Liver (tissue), 9 donors: ENCODE data around the gene WNT10A. TPM values are rescaled to one million over a fixed set of nuclear protein-coding genes. Genes with fewer than 3 reads are reported as not detected.

Experiments
- DNase-seq: peaks from one replicate; pipeline ENCODE4 v3.0.0-alpha.2; 2017; ENCODE audit warnings: low spot score
- H3K27ac ChIP-seq, 2 donors: one replicate each; pipeline ENCODE4 v1.7.0; 2013; ENCODE audit warnings: inconsistent platforms in 2 of 2, low read length in 2 of 2, control low read depth in 1 of 2, low read depth in 1 of 2, mild to moderate bottlenecking in 1 of 2
- H3K27me3 ChIP-seq, 4 donors: one replicate each; pipeline versions ENCODE4 v1.6.1 to v1.7.0; 2013; ENCODE audit warnings: low read length in 3 of 4, inconsistent platforms in 1 of 4, mild to moderate bottlenecking in 1 of 4, moderate library complexity in 1 of 4; ENCODE audit not compliant: control insufficient read depth in 4 of 4, insufficient read depth in 4 of 4
- H3K36me3 ChIP-seq, 4 donors: one replicate each; pipeline versions ENCODE4 v1.6.1 to v1.7.0; 2013; ENCODE audit warnings: low read length in 3 of 4, mild to moderate bottlenecking in 3 of 4, low read depth in 1 of 4, moderate library complexity in 1 of 4; ENCODE audit not compliant: control insufficient read depth in 4 of 4, insufficient read depth in 3 of 4
- H3K4me1 ChIP-seq, 4 donors: one replicate each; pipeline versions ENCODE4 v1.6.1 to v1.7.0; 2013; ENCODE audit warnings: low read length in 3 of 4, mild to moderate bottlenecking in 3 of 4, moderate library complexity in 1 of 4; ENCODE audit not compliant: control insufficient read depth in 4 of 4, insufficient read depth in 4 of 4
- H3K4me3 ChIP-seq, 3 donors: one replicate each; pipeline versions ENCODE4 v1.6.1 to v1.7.0; 2013; ENCODE audit warnings: low read length in 3 of 3, control low read depth in 1 of 3, low read depth in 1 of 3, mild to moderate bottlenecking in 1 of 3
- H3K9ac ChIP-seq, 2 donors: one replicate each; pipeline ENCODE4 v1.7.0; 2013; ENCODE audit warnings: low read length in 2 of 2, mild to moderate bottlenecking in 2 of 2, moderate library complexity in 2 of 2, control low read depth in 1 of 2, low read depth in 1 of 2
- H3K9me3 ChIP-seq, 4 donors: one replicate each; pipeline versions ENCODE4 v1.6.1 to v1.7.0; 2013; ENCODE audit warnings: low read length in 3 of 4; ENCODE audit not compliant: control insufficient read depth in 4 of 4
- CTCF ChIP-seq: fragments of 150-350 bp; IDR thresholded peaks from 2 replicates; pipeline ENCODE4 v1.5.1; 2017; ENCODE audit warnings: improper control_type of control experiment, low read depth, low read length; ENCODE audit not compliant: missing input control
- EGR1 ChIP-seq, 2 donors: IDR thresholded peaks; 2 replicates each; pipeline ENCODE4 v1.6.1; 2016 to 2018; ENCODE audit warnings: antibody characterized with exemption in 2 of 2, low read depth in 2 of 2
- FOXA1 ChIP-seq: IDR thresholded peaks from 2 replicates; pipeline ENCODE4 v1.6.1; 2016; ENCODE audit warnings: antibody characterized with exemption
- FOXA2 ChIP-seq: IDR thresholded peaks from 2 replicates; pipeline ENCODE4 v1.6.1; 2016; ENCODE audit warnings: antibody characterized with exemption
- GABPA ChIP-seq, 2 donors: IDR thresholded peaks in 1 of 2; conservative IDR thresholded peaks in 1 of 2; 2 replicates each; pipeline ENCODE4 v1.6.1; 2016; ENCODE audit warnings: antibody characterized with exemption in 2 of 2, mild to moderate bottlenecking in 1 of 2, moderate library complexity in 1 of 2
- HNF4A ChIP-seq, 2 donors: conservative IDR thresholded peaks; 2 replicates each; pipeline ENCODE4 v1.6.1; 2016; ENCODE audit warnings: antibody characterized with exemption in 2 of 2, mild to moderate bottlenecking in 2 of 2
- HNF4G ChIP-seq: IDR thresholded peaks from 2 replicates; pipeline ENCODE4 v1.6.1; 2016; ENCODE audit warnings: antibody characterized with exemption
- JUND ChIP-seq, 2 donors: IDR thresholded peaks; 2 replicates each; pipeline ENCODE4 v1.6.1; 2016; ENCODE audit warnings: antibody characterized with exemption in 2 of 2
- NR2F2 ChIP-seq: IDR thresholded peaks from 2 replicates; pipeline ENCODE4 v1.6.1; 2016; ENCODE audit warnings: antibody characterized with exemption
- RAD21 ChIP-seq, 2 donors: IDR thresholded peaks; 2 replicates each; pipeline ENCODE4 v1.6.1; 2016; ENCODE audit warnings: antibody characterized with exemption in 2 of 2, mild to moderate bottlenecking in 2 of 2
- RXRA ChIP-seq, 2 donors: IDR thresholded peaks; 2 replicates each; pipeline ENCODE4 v1.6.1; 2017 to 2018; ENCODE audit warnings: antibody characterized with exemption in 2 of 2, mild to moderate bottlenecking in 1 of 2
- SP1 ChIP-seq: IDR thresholded peaks from 2 replicates; pipeline ENCODE4 v1.6.1; 2018; ENCODE audit warnings: antibody characterized with exemption, mild to moderate bottlenecking
- TAF1 ChIP-seq: conservative IDR thresholded peaks from 2 replicates; pipeline ENCODE4 v1.6.1; 2016; ENCODE audit warnings: antibody characterized with exemption, mild to moderate bottlenecking
- YY1 ChIP-seq: IDR thresholded peaks from 2 replicates; pipeline ENCODE4 v1.6.1; 2016; ENCODE audit warnings: antibody characterized with exemption, mild to moderate bottlenecking
- WGBS: extraction: QIAGEN DNeasy Blood & Tissue Kit; methylation state at CpG from one replicate; pipeline ENCODE4 v1.1.7; 2013; 5-methylcytosine and 5-hydroxymethylcytosine counted together
- polyA plus RNA-seq, 2 donors: library from polyadenylated mRNA; stranded (reverse) in 1 of 2; unstranded in 1 of 2; fragments of 200-250 nt in 1 of 2; fragments of >200 nt in 1 of 2; fragmentation: Nextera tagmentation in 1 of 2; extraction: Ambion mirVana in 1 of 2; gene quantifications; one replicate each; pipeline versions ENCODE4 v1.2.1 to v1.2.3, GENCODE V29; 2013 to 2015
- total RNA-seq, 2 donors: library from RNA; depleted of rRNA; stranded (reverse); fragments of >200 nt; gene quantifications; one replicate each; pipeline ENCODE4 v1.2.3, GENCODE V29; 2014
- TF ChIP-seq, protein P1 (sequence below): IDR thresholded peaks from 2 replicates; pipeline ENCODE4 v1.6.1; 2016; ENCODE audit warnings: antibody characterized with exemption
- TF ChIP-seq, protein P2 (sequence below): IDR thresholded peaks from 2 replicates; pipeline ENCODE4 v1.6.1; 2016; ENCODE audit warnings: antibody characterized with exemption
- TF ChIP-seq, protein P3 (sequence below): IDR thresholded peaks from 2 replicates; pipeline ENCODE4 v1.6.1; 2016; ENCODE audit warnings: antibody characterized with exemption
- TF ChIP-seq, protein P4 (sequence below): IDR thresholded peaks from 2 replicates; pipeline ENCODE4 v1.6.1; 2016; ENCODE audit warnings: antibody characterized with exemption, mild to moderate bottlenecking
- donor health status: healthy.
- donor health status: healthy.
- donor health status: healthy.
- donor health status: healthy.
- donor health status: healthy.

WNT10A gene
- total and polyA plus RNA-seq, 4 donors = 0.01 to 0.08 (median 0.05) TPM; not detected in 1

- H3K4me1 ChIP-seq = peaks cover 0 to 20% (median 10%) of the 10 kb centered on the region in 4 donors
- H3K27ac ChIP-seq = no peak overlapping the region
- H3K9ac ChIP-seq = no peak overlapping the region
- TF ChIP-seq EGR1 (IDR thresholded peaks at IDR 0.05; ENCODE audit: low read depth in 2 of 2) = no peak
- TF ChIP-seq, protein P1, sequence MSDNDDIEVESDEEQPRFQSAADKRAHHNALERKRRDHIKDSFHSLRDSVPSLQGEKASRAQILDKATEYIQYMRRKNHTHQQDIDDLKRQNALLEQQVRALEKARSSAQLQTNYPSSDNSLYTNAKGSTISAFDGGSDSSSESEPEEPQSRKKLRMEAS = no peak
- TF ChIP-seq FOXA2 = no peak
- TF ChIP-seq, protein P2, sequence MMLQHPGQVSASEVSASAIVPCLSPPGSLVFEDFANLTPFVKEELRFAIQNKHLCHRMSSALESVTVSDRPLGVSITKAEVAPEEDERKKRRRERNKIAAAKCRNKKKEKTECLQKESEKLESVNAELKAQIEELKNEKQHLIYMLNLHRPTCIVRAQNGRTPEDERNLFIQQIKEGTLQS = no peak
- TF ChIP-seq HNF4G = no peak
- WGBS = 1% methylated on average over 21 of the region's 21 CpGs
- H3K9me3 ChIP-seq = no peaks in the 10 kb centered on the region
- H3K27me3 ChIP-seq = peaks cover 4 to 16% (median 6%) of the 10 kb centered on the region in 4 donors
- no peaks in the 10 kb centered on the region for H3K36me3 ChIP-seq
- H3K4me3 ChIP-seq = peak overlapping the region in 1 of 3 donors; percentile 7
- DNase-seq = no peak
These were observed 19.7 kb upstream of the WNT10A start for GRCh38 chr2:218860950-218861381.

GRCh38 chr2:218861645-218862318 lies 18.9 kb upstream of the WNT10A start:
- no peak for TF ChIP-seq TAF1
- TF ChIP-seq JUND (IDR thresholded peaks at IDR 0.05) = no peak
- H3K4me3 ChIP-seq = no peak overlapping the region
- no peak for DNase-seq
- H3K27me3 ChIP-seq = peaks cover 4 to 15% (median 6%) of the 10 kb centered on the region in 4 donors
- no peaks in the 10 kb centered on the region for H3K36me3 ChIP-seq
- no peaks in the 10 kb centered on the region for H3K9me3 ChIP-seq
- H3K9ac ChIP-seq = no peak overlapping the region
- 64% methylated on average over 7 of the region's 7 CpGs for WGBS
- H3K27ac ChIP-seq = no peak overlapping the region
- H3K4me1 ChIP-seq = peaks cover 0 to 20% (median 10%) of the 10 kb centered on the region in 4 donors

GRCh38 chr2:218863021-218863520 lies 17.6 kb upstream of the WNT10A start:
- H3K4me1 ChIP-seq = peaks cover 0 to 20% (median 10%) of the 10 kb centered on the region in 4 donors
- no peak overlapping the region for H3K27ac ChIP-seq
- H3K9me3 ChIP-seq = no peaks in the 10 kb centered on the region
- H3K9ac ChIP-seq = no peak overlapping the region
- H3K36me3 ChIP-seq = no peaks in the 10 kb centered on the region
- TF ChIP-seq, protein P2 = no peak
- TF ChIP-seq NR2F2 (no peak), RXRA (IDR thresholded peaks at IDR 0.05) (no peak), FOXA2 (no peak), JUND (IDR thresholded peaks at IDR 0.05) (no peak), EGR1 (IDR thresholded peaks at IDR 0.05; ENCODE audit: low read depth in 2 of 2) (no peak), FOXA1 (no peak), HNF4G (no peak), SP1 (no peak), TAF1 (no peak), CTCF (no peak), YY1 (no peak), RAD21 (IDR thresholded peaks at IDR 0.05) (no peak), HNF4A (conservative IDR thresholded peaks at IDR 0.05) (no peak), GABPA (IDR thresholded peaks at IDR 0.05 in 1 of 2, conservative IDR thresholded peaks at IDR 0.05 in 1 of 2) (no peak)
- TF ChIP-seq, protein P3, sequence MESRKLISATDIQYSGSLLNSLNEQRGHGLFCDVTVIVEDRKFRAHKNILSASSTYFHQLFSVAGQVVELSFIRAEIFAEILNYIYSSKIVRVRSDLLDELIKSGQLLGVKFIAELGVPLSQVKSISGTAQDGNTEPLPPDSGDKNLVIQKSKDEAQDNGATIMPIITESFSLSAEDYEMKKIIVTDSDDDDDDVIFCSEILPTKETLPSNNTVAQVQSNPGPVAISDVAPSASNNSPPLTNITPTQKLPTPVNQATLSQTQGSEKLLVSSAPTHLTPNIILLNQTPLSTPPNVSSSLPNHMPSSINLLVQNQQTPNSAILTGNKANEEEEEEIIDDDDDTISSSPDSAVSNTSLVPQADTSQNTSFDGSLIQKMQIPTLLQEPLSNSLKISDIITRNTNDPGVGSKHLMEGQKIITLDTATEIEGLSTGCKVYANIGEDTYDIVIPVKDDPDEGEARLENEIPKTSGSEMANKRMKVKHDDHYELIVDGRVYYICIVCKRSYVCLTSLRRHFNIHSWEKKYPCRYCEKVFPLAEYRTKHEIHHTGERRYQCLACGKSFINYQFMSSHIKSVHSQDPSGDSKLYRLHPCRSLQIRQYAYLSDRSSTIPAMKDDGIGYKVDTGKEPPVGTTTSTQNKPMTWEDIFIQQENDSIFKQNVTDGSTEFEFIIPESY = no peak
- TF ChIP-seq, protein P1 = no peak
- TF ChIP-seq, protein P4, sequence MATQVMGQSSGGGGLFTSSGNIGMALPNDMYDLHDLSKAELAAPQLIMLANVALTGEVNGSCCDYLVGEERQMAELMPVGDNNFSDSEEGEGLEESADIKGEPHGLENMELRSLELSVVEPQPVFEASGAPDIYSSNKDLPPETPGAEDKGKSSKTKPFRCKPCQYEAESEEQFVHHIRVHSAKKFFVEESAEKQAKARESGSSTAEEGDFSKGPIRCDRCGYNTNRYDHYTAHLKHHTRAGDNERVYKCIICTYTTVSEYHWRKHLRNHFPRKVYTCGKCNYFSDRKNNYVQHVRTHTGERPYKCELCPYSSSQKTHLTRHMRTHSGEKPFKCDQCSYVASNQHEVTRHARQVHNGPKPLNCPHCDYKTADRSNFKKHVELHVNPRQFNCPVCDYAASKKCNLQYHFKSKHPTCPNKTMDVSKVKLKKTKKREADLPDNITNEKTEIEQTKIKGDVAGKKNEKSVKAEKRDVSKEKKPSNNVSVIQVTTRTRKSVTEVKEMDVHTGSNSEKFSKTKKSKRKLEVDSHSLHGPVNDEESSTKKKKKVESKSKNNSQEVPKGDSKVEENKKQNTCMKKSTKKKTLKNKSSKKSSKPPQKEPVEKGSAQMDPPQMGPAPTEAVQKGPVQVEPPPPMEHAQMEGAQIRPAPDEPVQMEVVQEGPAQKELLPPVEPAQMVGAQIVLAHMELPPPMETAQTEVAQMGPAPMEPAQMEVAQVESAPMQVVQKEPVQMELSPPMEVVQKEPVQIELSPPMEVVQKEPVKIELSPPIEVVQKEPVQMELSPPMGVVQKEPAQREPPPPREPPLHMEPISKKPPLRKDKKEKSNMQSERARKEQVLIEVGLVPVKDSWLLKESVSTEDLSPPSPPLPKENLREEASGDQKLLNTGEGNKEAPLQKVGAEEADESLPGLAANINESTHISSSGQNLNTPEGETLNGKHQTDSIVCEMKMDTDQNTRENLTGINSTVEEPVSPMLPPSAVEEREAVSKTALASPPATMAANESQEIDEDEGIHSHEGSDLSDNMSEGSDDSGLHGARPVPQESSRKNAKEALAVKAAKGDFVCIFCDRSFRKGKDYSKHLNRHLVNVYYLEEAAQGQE = no peak
- H3K27me3 ChIP-seq = peaks cover 4 to 16% (median 6%) of the 10 kb centered on the region in 4 donors
- H3K4me3 ChIP-seq = no peak overlapping the region
- DNase-seq = no peak
- 73% methylated on average over 3 of the region's 3 CpGs for WGBS
